Right ventricle myocardium superior (tissue), 1 donor: ENCODE measurements around the gene SLN. TPM values are rescaled to one million over a fixed set of nuclear protein-coding genes. Genes with fewer than 3 reads are reported as not detected.
"Not testable (repeated sequence)": the region's sequence is repeated elsewhere in the genome, so short reads cannot be mapped to it uniquely, and the experiment has no call there.

ENCODE experiments used
- ATAC-seq: fragments of 200-7000 bp; cut with Tn5 transposase; one replicate; pipeline ENCODE4 v1.9.1; 2020; ENCODE audit warnings: mild to moderate bottlenecking; ENCODE audit not compliant: poor library complexity
- DNase-seq: peaks from one replicate; pipeline ENCODE4 v3.0.0-alpha.2; 2020
- intact Hi-C: fragments of 100-400 bp; cut with DNase I; formaldehyde crosslinking; loops from one replicate; pipeline ENCODE4 v1.11.2; 2022
- long read RNA-seq: library from polyadenylated mRNA; unstranded; transcript quantifications from one replicate; pipeline ENCODE4 v2.0.0, GENCODE V29; 2021
- total RNA-seq: library from RNA; stranded (reverse); fragmentation: NEBNext Ultra II Directional; extraction: Animal tissue kit (Norgen Biotek cat#: 25700); gene quantifications from one replicate; pipeline ENCODE4 v1.2.1, GENCODE V29; 2021
- donor health status: DM: no; HTN: yes; CAD: no; lungs with severe emphysema.

SLN gene
- total RNA-seq = 24.8 TPM
- long read RNA-seq, transcript SLN-201 (2 exons, 722 nt) = major isoform, 15 of 15 reads
- long read RNA-seq, partial matches to known transcripts = 0 of 15 reads
- long read RNA-seq, other reads (novel, unspliced or antisense) = 0 of 15 reads

DNA sequence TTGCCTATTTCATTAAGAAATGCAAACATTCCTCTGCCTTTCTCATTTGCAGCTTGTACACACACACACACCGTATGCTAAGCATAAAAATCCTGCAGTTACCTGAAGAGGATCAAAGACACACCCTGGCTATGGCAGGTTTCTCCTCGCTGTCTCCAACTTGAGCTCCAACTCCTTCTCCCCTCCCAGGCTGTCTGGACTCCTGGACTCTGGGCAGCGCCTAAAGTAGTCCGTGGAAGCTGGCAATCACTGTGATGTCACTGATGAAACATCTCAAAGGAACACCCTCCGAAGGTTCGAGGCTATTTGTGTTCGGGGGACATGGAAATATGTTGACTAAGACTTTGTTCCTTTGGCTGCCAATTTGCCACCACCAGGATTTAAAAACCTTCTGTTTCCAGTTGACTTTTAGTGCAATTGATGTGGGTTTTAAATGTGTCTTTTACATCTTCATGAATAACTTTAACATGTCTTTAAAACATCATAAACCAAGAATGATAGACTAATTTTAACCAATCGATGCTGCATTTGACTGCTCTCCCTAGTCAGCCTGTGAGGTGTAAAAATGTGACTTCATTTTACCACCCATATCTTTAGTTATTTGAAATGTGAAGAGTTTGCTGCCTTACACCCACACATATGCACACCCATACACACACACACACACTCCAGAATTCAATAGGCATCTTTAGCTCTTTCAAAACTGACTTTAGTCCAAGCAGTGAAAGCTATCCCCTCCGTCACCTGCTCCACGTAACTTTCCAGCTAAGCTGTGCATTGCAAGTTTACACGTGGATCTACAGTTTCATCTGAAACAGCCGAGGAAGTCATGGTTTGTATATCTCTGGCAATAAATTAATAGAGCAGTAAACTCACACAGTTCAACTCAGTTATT lies at the start of gene SLN:
SLN (minus strand) TSS at position 196 of the 895 bp plus-strand sequence.
- intact Hi-C loops = no loop called here
- no peak for DNase-seq
- ATAC-seq = no peak

DNA sequence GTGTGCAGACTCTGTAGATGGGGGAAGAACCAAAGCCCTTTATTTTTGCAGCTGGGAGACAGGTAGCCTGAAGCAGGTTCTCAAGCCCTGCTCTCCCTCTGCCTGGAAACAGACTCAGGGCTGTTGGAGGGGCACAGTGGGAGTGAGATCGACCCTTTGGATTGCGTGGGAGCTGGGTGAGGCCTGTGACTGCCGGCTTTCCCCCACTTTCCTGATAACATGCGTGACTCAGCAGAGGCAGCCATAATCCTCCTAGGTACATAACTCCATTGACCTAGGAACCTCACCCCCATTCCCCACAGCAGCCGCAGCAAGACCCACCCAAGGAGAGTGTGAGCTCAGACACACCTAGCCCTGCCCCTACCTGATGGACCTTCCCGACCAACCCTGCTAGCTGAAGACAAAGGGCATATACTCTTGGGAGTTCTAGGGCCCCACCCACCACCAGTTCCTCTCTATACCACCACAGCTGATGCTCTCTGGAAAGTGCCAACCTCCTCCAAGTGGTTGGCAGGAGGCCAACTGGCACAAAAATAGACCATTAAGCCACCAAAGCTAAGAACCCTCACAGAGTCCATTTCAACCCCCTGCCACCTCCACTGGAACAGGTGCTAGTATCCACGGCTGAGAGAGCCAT lies 47.0 kb upstream of the SLN start:
- ATAC-seq, DNase-seq, intact Hi-C loops: not testable (repeated sequence)

DNA sequence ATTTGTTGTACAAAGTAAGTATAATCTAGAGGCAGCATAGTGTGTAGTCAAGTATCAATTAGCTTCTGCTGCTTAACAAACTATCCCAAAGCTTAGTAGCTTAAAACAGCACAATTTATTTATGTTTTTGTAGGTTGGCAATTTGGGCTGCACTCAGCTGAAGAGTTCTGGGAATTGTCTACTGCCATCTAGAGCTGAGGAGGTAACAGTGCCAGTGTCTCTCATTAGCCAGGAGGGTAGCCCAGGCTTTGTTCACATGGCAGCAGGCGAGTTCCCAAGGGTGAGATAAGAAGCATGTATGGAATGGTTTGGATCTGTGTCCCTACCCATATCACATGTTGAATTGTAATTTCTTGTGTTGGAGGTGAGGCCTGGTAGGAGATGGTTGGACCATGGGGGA lies 45.8 kb upstream of the SLN start:
- ATAC-seq = no peak
- no peak for DNase-seq
- intact Hi-C loops = no loop called here

DNA sequence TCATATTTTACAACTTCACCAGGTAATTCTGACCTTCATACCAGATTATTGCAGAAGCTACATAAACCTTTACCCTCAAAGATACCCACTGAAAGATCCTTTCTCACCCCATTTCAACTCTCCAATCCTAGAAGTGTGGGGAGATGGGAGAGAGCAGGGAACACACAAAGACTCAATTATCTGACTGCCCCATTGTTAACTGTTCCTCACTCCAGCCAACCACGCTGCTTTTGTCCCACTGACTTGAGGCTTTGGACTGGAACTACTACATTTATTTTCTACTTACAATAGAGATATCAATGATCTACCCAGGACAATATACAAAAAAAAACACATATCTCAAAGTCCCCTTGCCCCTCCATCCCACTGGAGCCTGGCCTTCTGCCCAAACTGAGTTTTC lies 44.7 kb upstream of the SLN start:
- ATAC-seq = no peak
- intact Hi-C loops = no loop called here
- no peak for DNase-seq

DNA sequence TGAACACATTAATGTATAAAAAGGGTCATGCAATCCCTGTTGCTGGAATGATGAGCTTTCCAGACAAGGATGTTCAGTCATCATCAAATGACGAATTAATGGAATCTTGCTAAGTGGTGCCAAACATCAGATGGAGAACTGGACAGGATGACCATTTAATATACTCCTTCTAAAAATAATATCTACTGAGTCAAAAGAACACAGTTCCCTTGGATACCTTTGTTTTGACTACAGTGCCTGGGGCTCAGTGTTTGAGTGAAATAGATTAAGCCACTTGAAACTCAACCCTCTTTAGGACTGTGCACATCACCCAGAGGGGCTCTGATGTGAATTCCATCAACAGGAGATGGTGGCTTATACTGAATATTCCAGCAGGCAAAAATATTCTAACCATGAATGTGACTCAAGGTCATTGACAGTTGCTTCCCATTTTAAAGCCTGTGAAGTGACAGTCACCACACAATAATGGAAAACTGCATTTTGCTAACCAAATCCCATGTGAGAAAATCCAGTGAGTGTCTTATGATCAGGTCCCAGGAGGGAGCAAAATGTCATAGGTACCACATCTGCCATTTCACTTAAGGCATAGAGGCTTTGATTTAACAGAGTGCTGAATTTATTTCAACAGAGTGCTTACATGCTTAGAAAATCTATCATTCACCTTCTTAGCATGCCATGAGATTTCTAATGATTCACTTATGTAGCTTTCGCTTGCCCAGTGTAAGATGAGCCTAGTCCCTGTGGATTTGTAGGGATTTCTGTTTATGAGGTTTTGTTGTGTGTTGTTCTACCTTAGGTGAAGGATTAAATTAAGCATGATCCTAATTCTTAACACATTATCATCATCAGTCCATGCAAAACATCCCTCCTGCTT lies 41.3 kb upstream of the SLN start:
- DNase-seq = no peak
- ATAC-seq = no peak
- intact Hi-C loops = no loop called here

DNA sequence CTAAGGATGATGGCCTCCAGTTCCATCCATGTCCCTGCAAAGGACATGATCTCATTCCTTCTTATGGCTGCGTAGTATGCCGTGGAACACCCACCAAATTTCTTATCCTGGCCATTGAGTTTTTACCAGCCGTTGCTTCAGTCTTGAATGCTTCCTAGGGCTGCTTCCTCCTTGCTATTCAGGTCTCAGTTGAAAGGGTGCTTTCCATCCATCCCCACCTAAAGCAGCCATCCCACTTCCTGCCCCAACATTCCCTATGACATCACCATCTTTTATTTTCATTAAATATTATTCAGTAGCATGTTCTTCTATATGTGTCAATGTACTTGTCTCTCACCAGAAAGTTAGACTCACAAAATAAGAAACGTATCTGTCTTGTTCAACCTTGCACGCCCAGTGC lies 40.7 kb upstream of the SLN start:
- ATAC-seq (no peak), DNase-seq (no peak)
- intact Hi-C loops = no loop called here

DNA sequence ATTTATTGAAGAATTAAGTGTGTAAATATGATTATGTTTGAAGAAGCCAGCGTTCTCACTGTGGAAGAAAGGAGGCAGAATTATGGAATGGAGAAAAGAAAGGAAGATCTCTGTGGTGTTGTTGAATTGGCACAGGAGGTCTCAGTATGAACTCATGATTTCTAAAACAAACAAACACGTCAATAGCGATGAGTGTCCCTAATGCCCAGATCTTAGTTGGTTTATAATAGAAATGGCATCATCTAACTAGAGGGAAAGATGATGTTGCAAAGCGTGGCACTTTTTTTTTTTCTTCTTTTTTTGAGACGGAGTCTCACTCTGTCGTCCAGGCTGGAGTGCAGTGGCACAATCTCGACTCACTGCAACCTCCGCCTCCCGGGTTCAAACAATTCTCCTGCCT lies 39.2 kb upstream of the SLN start:
- ATAC-seq (no peak), DNase-seq (no peak)
- intact Hi-C loops = no loop called here

DNA sequence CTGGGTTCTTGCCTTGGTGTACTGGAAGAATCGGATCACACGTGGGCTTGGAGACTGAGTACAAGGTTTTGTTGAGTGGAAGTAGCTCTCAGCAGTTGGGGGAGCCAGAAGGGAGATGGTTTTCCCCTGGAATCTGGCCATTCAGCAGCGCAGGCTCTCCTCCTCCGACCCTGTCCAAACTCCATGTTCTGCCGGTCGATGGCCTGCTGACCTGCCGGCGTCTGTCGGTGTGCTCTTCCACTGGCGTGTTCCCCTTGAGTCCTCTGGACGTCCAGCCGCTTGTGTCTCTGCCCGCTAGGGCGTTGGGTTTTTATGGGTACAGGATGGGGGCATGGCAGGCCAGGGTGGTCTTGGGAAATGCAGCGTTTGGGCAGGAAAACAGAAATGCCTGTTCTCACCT lies 38.5 kb upstream of the SLN start:
- DNase-seq (no peak), ATAC-seq (no peak)
- intact Hi-C loops = no loop called here

DNA sequence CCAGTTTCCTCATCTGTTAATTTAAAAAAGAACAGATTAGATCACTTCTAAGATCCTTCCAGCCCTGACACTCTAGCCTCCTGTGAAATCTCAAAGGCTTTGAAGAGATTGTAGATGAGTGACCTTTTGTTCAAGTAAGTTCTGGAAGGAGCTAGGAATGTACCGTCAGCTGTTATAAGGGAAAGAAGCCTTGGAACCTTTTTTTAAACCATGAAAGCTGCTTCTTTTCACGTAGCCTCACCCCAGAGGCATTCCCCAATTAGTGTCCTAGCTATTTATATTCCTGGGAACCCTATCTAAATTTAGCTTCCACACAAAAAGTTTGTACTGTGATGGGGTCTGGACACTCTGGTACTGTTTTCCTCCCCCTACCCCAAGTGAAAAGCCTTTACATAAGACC lies 35.8 kb upstream of the SLN start:
- ATAC-seq (no peak), DNase-seq (no peak)
- intact Hi-C loops = no loop called here

DNA sequence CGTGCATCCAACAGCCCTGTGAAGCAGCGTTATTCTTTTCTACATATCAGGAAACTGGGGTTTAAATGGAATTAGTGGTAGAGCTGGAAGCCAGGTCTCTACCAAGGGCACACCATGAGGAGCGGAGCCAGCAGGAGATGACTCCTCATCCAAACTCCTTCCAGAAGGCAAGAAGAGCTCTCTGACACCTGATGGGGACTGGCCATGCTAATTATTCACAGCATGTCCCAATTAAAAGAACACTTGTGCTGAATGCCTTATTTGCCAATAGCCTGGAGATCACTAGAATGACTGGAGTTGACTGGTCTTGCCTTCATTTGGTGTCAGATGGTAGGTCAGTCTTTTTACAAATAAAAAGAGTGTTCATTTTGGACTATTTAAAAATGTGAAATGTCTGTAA lies 32.9 kb upstream of the SLN start:
- ATAC-seq (no peak), DNase-seq (no peak)
- intact Hi-C loops = no loop called here

DNA sequence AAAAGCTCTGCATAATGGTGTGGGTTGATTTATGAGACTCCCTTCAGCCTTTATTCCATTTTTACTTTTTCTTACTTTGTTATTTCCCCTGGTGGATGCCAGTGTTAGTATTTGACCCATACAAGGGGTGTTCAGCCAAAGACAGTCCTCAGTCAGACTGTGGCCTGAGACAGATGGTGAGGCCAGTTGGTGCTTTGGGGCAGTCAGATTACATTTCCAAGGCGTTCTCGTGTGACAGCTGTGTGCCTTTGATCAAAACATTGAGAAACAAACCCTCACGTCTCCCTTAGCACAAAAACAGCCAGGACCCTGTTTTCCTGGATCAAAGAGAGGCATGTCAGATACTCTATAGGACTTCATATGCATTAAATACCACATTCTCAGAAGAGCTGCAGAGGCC lies 31.3 kb upstream of the SLN start:
- intact Hi-C loops = no loop called here
- ATAC-seq (no peak), DNase-seq (no peak)

DNA sequence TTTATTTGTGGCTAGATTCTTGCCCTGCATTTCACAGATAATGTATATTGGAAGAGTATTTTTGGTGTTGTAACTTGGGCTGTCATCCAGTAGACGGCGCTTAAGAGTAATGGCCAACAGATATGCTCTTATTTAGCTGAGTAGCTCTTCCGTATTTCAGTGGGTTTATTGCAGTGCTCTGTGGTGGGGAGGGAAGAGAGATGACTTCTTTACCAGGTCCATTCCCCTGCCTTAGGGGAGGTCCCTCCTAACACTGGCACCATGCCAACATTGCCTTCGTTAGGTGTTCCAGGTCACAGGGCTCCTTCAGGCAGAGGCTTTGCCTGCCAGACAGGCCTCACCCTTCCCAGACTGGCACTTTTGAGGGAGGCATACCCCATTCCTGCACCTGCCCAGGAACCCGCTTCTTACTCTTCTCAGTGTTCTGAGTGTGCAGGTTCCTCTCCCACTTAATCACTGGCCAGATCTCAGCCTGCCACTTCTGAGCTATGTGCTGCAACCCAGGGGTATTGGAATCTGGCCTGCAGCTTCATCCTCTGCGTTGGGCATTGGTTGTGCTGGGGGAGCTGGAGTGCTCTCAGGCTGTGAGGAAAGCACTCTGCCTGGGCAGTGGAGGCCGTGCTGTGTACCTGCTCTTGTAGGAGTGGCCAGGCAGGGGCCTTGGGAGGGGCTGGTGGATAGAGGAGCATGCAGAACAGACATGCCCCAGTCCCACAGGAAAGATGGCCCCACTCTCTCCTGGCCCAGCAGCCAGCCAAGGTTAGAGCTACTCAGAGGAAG lies 29.4 kb upstream of the SLN start:
- ATAC-seq (no peak), DNase-seq (no peak)
- intact Hi-C loops = no loop called here

DNA sequence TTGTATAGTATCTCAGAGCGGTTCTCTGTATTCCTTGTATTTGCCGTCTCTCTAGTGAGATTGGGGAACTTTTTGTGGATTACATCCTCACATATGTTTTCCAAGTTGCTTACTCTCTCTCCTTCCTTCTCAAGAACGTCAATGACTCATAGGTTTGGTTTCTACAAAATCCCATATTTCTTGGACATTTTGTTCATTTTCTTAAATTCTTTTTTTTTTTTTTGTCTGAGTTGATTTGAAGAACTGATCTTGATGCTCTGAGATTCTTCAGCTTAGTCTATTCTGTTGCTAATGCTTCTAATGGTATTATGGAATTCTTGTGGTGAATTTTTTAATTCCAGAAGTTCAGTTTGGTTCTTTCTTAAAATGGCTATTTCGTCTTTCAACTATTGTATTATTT lies 28.4 kb upstream of the SLN start:
- intact Hi-C loops = no loop called here
- ATAC-seq = no peak
- DNase-seq = no peak

DNA sequence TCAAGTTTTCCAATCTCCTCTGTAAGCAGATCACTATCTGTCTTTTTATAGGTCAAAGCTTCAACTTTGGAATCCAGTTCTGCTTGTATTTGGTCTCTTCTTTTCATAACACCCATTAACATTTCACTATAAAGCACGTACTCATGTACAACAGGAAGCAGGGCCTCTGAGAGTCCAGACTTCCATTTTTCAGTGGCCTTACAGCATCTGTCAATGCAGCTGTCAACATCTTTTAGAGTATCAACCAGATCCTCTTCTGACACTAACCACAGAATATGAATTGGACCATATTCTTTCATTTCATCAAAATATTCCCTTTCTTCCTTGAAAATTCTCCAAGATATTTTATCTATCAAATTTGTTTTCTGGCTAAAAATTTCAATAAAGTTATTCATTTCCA lies 24.7 kb upstream of the SLN start:
- intact Hi-C loops = no loop called here
- DNase-seq (no peak), ATAC-seq (no peak)

DNA sequence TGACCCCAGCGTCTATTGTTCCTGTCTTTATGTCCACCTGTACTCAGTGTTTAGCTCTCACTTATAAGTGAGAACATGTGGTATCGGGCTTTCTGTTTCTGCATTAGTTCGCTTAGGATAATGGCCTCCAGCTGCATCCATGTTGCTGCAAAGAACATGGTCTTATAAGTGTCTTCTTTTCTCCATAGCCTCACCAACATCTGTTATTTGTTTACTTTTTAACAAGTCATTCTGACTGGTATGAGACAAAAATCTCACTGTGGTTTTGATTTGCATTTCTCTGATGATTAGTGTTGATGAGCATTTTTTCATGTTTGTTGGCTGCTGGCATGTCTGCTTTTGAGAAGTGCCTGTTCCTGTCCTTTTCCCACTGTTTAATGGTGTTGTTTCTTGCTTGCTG lies 21.7 kb upstream of the SLN start:
- DNase-seq (no peak), ATAC-seq (no peak)
- intact Hi-C loops = no loop called here

DNA sequence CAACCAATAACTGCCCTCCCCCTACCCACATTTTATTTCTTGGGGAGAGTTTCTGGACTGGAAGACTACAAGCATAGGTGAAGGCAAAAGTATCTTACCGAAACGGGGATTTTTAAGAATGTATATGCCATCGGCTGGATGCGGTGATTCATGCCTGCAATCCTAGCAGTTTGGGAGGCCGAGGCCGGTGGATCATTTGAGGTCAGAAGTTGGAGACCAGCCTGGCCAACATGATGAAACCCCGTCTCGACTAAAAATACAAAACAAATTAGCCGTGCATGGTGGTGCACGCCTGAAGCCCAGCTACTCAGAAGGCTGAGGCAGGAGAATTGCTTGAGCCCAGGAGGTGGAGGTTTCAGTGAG lies 20.8 kb upstream of the SLN start:
- intact Hi-C loops = no loop called here
- no peak for ATAC-seq
- no peak for DNase-seq

DNA sequence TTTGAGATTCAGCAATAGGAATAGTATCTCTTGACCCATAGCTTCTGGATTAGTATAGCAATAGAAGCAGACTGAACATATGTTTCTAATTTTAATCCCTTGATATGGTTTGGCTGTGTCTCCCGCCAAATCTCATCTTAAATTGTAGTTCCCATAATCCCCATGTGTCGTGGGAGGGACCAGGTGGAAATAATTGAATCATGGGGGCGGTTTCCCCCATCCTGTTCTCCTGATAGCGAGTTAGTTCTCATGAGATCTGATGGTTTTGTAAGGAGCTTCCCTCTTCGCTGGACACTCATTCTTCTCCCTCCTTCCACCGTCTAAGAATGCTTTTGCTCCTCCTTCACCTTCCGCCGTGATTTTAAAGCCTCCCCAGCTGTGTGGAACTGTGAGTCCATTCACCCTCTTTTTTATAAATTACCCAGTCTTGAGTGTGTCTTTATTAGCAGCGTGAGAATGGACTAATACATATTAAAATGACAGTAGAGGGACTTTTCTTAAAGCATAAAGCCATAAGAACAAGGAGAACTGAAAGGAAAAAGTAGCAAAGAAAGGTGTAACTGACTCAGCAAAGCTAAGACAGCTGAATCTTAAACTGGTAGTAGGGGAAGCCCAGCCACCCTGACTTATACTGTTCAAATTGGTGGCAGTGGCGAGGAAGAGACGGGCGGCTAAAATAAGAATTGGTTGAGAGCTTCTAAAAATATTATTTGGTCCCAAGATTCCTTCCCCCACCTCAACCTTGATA lies 20.3 kb upstream of the SLN start:
- intact Hi-C loops = no loop called here
- no peak for ATAC-seq
- no peak for DNase-seq

DNA sequence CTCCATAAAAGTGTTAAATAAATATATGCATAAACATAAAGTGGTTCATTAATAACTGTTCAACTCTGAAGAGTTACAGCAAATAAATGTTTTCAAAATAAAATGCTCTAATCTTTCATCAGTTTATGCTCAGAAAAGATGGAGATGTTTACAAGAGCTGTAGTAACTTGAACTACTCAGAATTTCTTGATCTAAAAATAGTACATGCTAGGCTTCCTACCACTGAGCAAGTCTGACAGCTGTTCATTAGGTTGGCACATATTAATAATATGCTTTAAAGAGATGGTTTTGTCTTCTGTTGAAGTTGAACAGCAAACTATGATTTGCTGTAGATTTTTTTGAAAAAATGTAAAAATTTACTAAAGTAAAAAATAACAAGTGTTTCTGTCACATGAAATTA lies 10.8 kb upstream of the SLN start:
- intact Hi-C loops = no loop called here
- DNase-seq (no peak), ATAC-seq (no peak)
